CD14-positive monocyte (primary cell): Measurements from ENCODE around the gene MRPS30. TPM values are rescaled to one million over a fixed set of nuclear protein-coding genes. Genes with fewer than 3 reads are reported as not detected.
A peak's percentile ranks its signal among the peaks of the same experiment; 100 is the strongest.

Experiments used
- DNase-seq, 3 donors: peaks; one replicate each; pipeline ENCODE4 v3.0.0-alpha.2; 2011 to 2022
- H2AFZ ChIP-seq: 2 replicates; pipeline ENCODE4 v1.6.0; 2012; ENCODE audit warnings: mild to moderate bottlenecking, low read depth, low read length, inconsistent platforms; ENCODE audit not compliant: insufficient read depth, poor library complexity, severe bottlenecking
- H3K27ac ChIP-seq, 2 donors: 1 replicate in 1 of 2; 2 replicates in 1 of 2; pipeline ENCODE4 v1.5.1; 2012 to 2013; ENCODE audit warnings: low read length in 2 of 2, control low read depth in 1 of 2, inconsistent platforms in 1 of 2, low read depth in 1 of 2, mild to moderate bottlenecking in 1 of 2
- H3K27me3 ChIP-seq, 2 donors: one replicate each; pipeline versions ENCODE4 v1.6.0 to v1.6.1; 2011 to 2013; ENCODE audit warnings: low read length in 2 of 2; ENCODE audit not compliant: control insufficient read depth in 2 of 2, insufficient read depth in 2 of 2
- H3K36me3 ChIP-seq, 2 donors: replicated peaks in 1 of 2; 1 replicate in 1 of 2; 2 replicates in 1 of 2; pipeline versions ENCODE4 v1.5.1 to v1.6.1; 2012 to 2013; ENCODE audit warnings: low read length in 2 of 2, control low read depth in 1 of 2, inconsistent platforms in 1 of 2, mild to moderate bottlenecking in 1 of 2; ENCODE audit not compliant: insufficient read depth in 2 of 2, control insufficient read depth in 1 of 2
- H3K4me1 ChIP-seq, 2 donors: 1 replicate in 1 of 2; 2 replicates in 1 of 2; pipeline versions ENCODE4 v1.5.1 to v1.6.1; 2012 to 2013; ENCODE audit warnings: low read length in 2 of 2, control low read depth in 1 of 2, inconsistent platforms in 1 of 2, mild to moderate bottlenecking in 1 of 2, moderate library complexity in 1 of 2; ENCODE audit not compliant: insufficient read depth in 2 of 2, control insufficient read depth in 1 of 2
- H3K4me2 ChIP-seq: replicated peaks from 2 replicates; pipeline ENCODE3; 2012; ENCODE audit warnings: low read length, moderate library complexity, mild to moderate bottlenecking; ENCODE audit not compliant: poor library complexity, severe bottlenecking; ENCODE audit errors: extremely low read depth
- H3K4me3 ChIP-seq, 3 experiments: fragments of 200-600 bp in 1 of 3; sonication (generic) in 1 of 3; replicated peaks in 1 of 3; 1 replicate in 2 of 3; 2 replicates in 1 of 3; pipeline ENCODE4 v1.5.1; 2011 to 2013; ENCODE audit warnings: low read length in 3 of 3, mild to moderate bottlenecking in 3 of 3, control low read depth in 2 of 3, low read depth in 2 of 3, inconsistent platforms in 1 of 3, moderate library complexity in 1 of 3
- H3K79me2 ChIP-seq: 2 replicates; pipeline ENCODE4 v1.6.0; 2012; ENCODE audit warnings: mild to moderate bottlenecking, control low read depth, inconsistent platforms, low read length, moderate library complexity; ENCODE audit not compliant: insufficient read depth
- H3K9ac ChIP-seq: 2 replicates; pipeline ENCODE4 v1.6.0; 2017; ENCODE audit warnings: low read length, mild to moderate bottlenecking; ENCODE audit not compliant: insufficient read depth, poor library complexity, severe bottlenecking
- H3K9me3 ChIP-seq, 2 donors: replicated peaks in 1 of 2; 1 replicate in 1 of 2; 2 replicates in 1 of 2; pipeline versions ENCODE4 v1.5.1 to v1.6.1; 2012 to 2013; ENCODE audit warnings: low read length in 2 of 2, control low read depth in 1 of 2; ENCODE audit not compliant: control insufficient read depth in 1 of 2, insufficient read depth in 1 of 2
- H4K20me1 ChIP-seq: 2 replicates; pipeline ENCODE4 v1.6.0; 2012; ENCODE audit warnings: mild to moderate bottlenecking, low read length, control low read depth, moderate library complexity; ENCODE audit not compliant: insufficient read depth
- H3K27ac Mint-ChIP-seq, 7 donors: one replicate each; pipeline ENCODE4 v1.8.0; 2020; ENCODE audit warnings: mild to moderate bottlenecking in 7 of 7, mixed read lengths in 7 of 7, moderate library complexity in 6 of 7, inconsistent platforms in 2 of 7
- H3K27me3 Mint-ChIP-seq, 3 donors: one replicate each; pipeline ENCODE4 v1.8.0; 2021 to 2022; ENCODE audit warnings: low read depth in 3 of 3, mild to moderate bottlenecking in 3 of 3, mixed read lengths in 3 of 3, moderate library complexity in 3 of 3, inconsistent platforms in 1 of 3
- H3K36me3 Mint-ChIP-seq, 2 donors: one replicate each; pipeline ENCODE4 v1.8.0; 2020; ENCODE audit warnings: mixed read lengths in 2 of 2, inconsistent platforms in 1 of 2, mild to moderate bottlenecking in 1 of 2
- H3K4me1 Mint-ChIP-seq: one replicate; pipeline ENCODE4 v1.8.0; 2020; ENCODE audit warnings: mild to moderate bottlenecking, mixed read lengths
- H3K4me3 Mint-ChIP-seq, 2 donors: one replicate each; pipeline ENCODE4 v1.8.0; 2020; ENCODE audit warnings: mild to moderate bottlenecking in 2 of 2, mixed read lengths in 2 of 2, moderate library complexity in 1 of 2
- H3K9me3 Mint-ChIP-seq, 7 donors: one replicate each; pipeline ENCODE4 v1.8.0; 2020 to 2022; ENCODE audit warnings: mixed read lengths in 7 of 7, mild to moderate bottlenecking in 6 of 7, moderate library complexity in 6 of 7, inconsistent platforms in 2 of 7
- CTCF ChIP-seq: fragments of 200-600 bp; IDR thresholded peaks from one replicate; pipeline ENCODE4 v1.8.0; 2022; ENCODE audit warnings: antibody characterized with exemption, mild to moderate bottlenecking
- whole genome bisulfite sequencing: methylation state at CpG from one replicate; pipeline ENCODE4 v1.1.5; 2013; ENCODE audit warnings: missing lambda C conversion rate; ENCODE audit not compliant: insufficient coverage; 5-methylcytosine and 5-hydroxymethylcytosine counted together
- intact Hi-C, 2 donors: fragments of 100-400 bp; cut with micrococcal nuclease; formaldehyde crosslinking; loops; one replicate each; pipeline versions ENCODE4 v1.15.0 to v1.15.1; 2023
- polyA plus RNA-seq, 3 donors: library from polyadenylated mRNA; depleted of rRNA in 1 of 3; unstranded in 2 of 3; stranded (reverse) in 1 of 3; fragments of 300-500 nt in 2 of 3; fragments of >200 nt in 1 of 3; fragmentation: Illumina TruSeq in 2 of 3; gene quantifications; 1 replicate in 2 of 3; 2 replicates in 1 of 3; pipeline ENCODE4 v1.2.3, GENCODE V29; 2012 to 2021

The MRPS30 gene
- polyA plus RNA-seq, 3 donors = 8.8 to 28.1 (median 24.7) TPM

- H3K4me2 ChIP-seq = no peak overlapping the region
- H3K4me3 Mint-ChIP-seq = peak overlapping the region in 1 of 2 donors; percentile 39
- H4K20me1 ChIP-seq = no peaks in the 10 kb centered on the region
- H3K27ac ChIP-seq = no peak overlapping the region
- no CpG with 5 or more reads among the region's 1 CpG for WGBS
- H3K27ac Mint-ChIP-seq = no peak overlapping the region
- H3K9me3 Mint-ChIP-seq = peaks cover 0 to 4% (median 0%) of the 10 kb centered on the region in 7 donors
- intact Hi-C loops = no loop called here
- no peak overlapping the region for H2AFZ ChIP-seq
- H3K4me1 ChIP-seq = no peaks in the 10 kb centered on the region
- peaks cover 0 to 8% of the 10 kb centered on the region in 2 donors for H3K9me3 ChIP-seq
- H3K36me3 ChIP-seq = no peaks in the 10 kb centered on the region
- no peaks in the 10 kb centered on the region for H3K36me3 Mint-ChIP-seq
- no peak for DNase-seq
- TF ChIP-seq CTCF = no peak
- no peaks in the 10 kb centered on the region for H3K4me1 Mint-ChIP-seq
- no peak overlapping the region for H3K4me3 ChIP-seq
- H3K79me2 ChIP-seq = no peaks in the 10 kb centered on the region
- no peaks in the 10 kb centered on the region for H3K27me3 ChIP-seq
- H3K27me3 Mint-ChIP-seq = peaks cover 0 to 3% (median 0%) of the 10 kb centered on the region in 3 donors
- no peak overlapping the region for H3K9ac ChIP-seq
These were observed 6.8 kb upstream of the MRPS30 start for GRCh38 chr5:44801992-44802391.

GRCh38 chr5:44806608-44807007 is 2.1 kb upstream of the MRPS30 start:
- Mint-ChIP-seq H3K27ac (no peak overlapping the region), H3K9me3 (no peaks in the 10 kb centered on the region), H3K4me1 (peaks cover 20% of the 10 kb centered on the region), H3K36me3 (peaks cover 8% of the 10 kb centered on the region in 2 donors), H3K27me3 (peaks cover 0 to 3% (median 0%) of the 10 kb centered on the region in 3 donors), H3K4me3 (no peak overlapping the region)
- 100% methylated on average over 1 of the region's 2 CpGs for WGBS
- no peak overlapping the region for H2AFZ ChIP-seq
- H3K36me3 ChIP-seq = peaks cover 6 to 9% of the 10 kb centered on the region in 2 donors
- H4K20me1 ChIP-seq = no peaks in the 10 kb centered on the region
- peaks cover 12 to 16% of the 10 kb centered on the region in 2 donors for H3K4me1 ChIP-seq
- intact Hi-C loops = no loop called here
- H3K27me3 ChIP-seq = no peaks in the 10 kb centered on the region
- H3K4me2 ChIP-seq = no peak overlapping the region
- DNase-seq = no peak
- H3K9ac ChIP-seq = no peak overlapping the region
- no peak for TF ChIP-seq CTCF
- H3K9me3 ChIP-seq = no peaks in the 10 kb centered on the region
- H3K4me3 ChIP-seq = no peak overlapping the region
- H3K79me2 ChIP-seq = peaks cover 24% of the 10 kb centered on the region
- H3K27ac ChIP-seq = no peak overlapping the region
